NCI-H1436 (cell line): ENCODE measurements around the gene RRAGC.
"Not testable (repeated sequence)": the region's sequence is repeated elsewhere in the genome, so short reads cannot be mapped to it uniquely, and the experiment has no call there.

ENCODE experiments used
- DNase-seq: peaks from one replicate; lab custom pipeline; 2025; lab: John Stamatoyannopoulos, UW

The RRAGC gene

DNA sequence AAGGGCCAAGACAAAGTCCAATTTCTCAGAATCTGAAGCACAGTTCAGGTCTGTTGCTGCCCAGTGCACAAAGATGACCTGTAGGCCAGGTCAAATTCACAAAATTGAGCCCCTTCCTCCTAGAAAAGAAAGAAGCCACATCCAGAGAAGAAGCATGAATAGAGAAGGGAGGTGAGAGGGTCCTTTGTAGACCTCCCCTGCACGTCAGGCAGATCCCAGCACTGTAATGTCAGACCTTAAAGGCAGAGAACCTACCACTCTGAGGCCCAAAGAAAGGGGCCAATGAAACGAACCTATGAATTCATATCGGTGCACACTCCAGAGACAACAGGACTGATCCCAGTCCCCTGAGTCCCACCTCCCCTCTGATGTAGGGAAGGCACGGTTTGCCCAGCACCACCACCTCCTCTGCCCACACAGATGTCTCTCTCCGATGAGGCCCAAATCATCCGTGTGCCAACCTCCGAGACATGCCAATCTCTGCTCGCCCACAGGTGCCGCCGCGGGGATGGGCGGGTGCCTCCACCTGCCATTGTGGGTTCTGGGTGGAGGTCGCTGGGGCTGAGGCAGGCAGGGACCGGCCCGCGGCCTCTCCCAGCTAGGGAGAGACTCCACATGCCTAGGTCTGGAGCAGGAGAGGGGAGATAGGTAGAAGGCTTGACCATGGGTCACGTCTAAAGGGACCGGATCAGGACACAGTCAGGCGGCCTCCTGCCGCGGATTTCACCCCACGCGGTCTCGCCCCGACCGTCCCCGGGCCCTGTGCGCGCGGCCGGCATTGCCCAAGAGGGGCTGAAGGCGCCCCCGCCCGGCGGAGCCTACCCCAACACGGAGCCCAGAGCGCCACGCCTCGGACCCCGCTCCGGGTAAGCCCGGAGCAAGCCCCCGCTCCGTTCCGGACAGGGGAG is 42.1 kb downstream of the RRAGC start:
- no peak for DNase-seq

DNA sequence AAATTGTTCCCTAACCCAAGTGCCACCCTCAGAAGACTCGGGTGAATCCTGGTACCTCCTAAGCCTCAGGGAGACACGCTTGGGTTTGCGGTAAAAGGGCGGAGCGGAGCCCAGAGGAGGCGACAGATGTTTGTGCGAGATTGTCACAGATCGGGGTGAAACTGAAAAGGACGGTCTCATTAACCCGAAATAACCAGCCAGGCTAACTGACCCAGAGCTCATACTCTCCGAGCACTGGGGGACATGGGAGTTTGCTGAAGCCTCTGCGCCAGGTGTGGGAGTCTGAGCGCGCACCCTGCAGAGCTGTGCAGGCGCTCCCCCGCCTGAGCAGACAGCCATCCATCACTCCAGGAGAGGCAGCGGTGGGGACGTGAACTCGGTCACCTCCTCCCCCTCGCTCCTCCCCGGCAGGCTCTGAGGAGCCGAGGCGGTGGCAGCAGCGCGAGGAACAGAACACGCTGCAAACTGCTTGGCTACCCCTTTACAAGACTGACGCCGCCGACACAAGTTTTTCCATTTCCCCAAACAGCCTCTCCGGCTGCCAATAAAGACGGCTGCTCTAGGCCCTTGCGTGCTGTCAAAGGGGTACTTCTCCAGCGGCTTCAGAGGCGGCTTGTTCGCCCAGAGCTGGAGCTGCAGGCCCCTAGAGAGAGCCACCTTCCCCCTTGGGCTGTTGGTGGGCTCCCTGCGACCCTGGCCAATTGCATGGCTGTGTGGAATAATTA is 43.5 kb downstream of the RRAGC start:
- peak; percentile 17 for DNase-seq

DNA sequence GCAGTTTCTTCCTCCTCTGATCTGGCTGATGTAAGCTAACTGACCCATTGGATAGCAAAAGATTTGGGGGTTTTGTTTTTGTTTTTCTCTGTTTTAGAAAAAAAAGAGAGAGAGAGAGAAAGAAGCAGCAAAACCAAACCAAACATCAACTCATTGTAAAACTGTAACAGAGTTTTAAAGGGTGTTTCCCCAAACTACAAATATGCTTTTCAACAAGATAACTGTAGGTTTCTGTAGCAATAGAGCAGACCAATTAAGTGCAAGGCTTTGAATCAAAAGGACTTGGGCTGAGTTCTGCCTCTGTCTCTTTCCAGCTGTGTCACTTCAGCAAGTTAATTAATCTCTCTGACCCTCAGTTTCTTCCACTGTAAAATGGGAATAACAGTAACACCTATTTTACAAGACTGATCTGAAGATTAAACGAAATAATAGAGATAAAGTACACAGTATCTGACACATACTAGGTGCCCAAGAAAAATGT is 44.5 kb downstream of the RRAGC start:
- no peak for DNase-seq

DNA sequence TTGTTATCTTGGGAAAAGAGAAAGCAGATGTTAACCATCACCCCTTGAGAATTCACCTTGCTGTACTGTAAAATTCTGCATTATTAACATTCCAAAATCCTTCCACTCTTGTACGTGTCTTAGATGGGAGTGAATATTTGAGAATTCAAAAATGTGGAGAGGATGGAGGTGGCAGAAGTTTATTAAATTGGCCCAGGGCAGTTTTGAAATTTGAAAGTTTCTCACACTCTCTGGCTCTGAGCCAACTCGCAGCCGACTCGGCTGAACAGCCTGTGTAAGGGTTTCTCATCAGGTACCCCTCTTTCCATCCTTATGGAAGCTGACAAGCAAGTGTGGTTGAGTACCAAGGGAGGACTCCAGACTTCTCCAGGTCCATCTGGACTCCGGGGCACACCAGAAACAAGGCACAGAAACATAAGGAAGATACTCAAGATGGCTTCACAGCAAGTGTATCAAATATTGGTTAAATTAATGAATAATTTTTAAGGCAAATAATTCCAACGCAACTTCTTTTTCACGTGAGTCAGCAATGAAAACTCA is 45.1 kb downstream of the RRAGC start:
- DNase-seq = no peak

DNA sequence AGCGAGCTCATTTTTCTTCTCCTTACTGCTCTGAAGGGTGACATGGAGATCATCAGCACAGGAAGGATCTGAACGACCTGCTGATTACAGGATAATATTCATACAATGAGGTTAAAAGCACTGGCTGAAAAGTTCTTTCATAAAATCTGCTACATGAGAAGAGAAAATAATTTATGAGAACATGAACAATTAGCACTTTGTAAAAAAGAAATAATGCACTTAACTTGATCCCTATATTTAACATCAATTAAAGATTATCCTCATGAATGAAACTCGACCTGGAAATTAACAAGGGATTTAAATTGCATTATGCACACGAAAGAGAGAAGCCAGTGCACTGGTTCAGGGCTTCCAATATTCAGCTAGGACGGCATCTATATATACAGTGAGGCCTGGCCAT is 46.6 kb downstream of the RRAGC start:
- DNase-seq = no peak

DNA sequence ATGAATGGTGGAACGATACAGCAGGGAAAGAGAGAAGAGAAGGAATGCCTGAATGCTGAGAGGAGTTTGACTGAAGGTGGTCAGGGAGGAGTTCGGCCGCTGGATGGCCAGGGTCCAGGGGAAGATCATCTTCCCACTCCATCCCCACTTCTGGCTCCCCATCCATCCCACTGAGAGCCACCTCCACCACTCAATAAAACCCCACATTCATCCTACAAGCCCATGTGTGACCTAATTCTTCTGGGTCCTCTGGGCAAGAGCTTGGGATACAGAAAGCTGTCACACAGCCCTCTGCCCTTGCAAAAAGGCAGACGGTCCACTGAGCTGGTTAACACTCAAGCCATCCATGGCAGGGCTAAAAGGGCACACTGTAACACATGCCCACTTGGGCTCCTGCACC is 48.1 kb downstream of the RRAGC start:
- DNase-seq = not testable (repeated sequence)

DNA sequence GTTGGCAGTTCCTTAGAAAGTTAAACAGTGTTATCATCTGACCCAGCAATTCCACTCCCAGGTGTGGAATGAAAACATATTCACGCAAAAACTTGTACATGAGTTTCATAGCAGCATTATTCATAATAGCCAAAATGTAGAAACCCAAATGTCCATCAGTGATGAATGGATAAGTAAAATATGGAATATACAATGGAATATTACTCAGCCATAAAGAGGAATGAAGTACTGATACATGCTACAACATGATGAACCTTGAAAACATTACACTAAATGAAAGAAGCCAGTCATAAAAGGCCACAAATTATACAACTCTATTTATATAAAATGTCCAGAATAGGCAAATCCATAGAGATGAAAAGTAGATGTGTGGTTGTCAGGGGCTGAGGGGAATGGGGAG is 53.5 kb downstream of the RRAGC start:
- DNase-seq = no peak

DNA sequence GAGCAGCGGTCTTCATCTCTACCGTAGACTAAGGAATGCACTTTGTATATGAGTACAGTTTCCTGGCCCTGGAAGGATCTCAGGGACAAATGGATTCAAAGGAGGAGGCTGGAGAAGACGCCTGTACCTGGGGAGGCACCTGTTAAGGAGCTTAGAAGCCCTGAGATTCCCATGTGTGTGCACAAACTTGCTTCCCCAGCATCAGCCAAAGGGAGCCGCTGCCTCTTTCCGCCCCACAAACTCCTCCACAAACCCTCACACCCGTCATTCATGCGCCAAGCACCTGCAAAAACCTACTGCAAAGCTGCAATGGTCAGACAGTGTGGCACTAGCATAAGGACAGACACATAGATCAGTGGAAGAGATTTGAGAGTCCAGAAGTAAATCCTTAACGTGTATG is 54.5 kb downstream of the RRAGC start:
- DNase-seq = no peak

DNA sequence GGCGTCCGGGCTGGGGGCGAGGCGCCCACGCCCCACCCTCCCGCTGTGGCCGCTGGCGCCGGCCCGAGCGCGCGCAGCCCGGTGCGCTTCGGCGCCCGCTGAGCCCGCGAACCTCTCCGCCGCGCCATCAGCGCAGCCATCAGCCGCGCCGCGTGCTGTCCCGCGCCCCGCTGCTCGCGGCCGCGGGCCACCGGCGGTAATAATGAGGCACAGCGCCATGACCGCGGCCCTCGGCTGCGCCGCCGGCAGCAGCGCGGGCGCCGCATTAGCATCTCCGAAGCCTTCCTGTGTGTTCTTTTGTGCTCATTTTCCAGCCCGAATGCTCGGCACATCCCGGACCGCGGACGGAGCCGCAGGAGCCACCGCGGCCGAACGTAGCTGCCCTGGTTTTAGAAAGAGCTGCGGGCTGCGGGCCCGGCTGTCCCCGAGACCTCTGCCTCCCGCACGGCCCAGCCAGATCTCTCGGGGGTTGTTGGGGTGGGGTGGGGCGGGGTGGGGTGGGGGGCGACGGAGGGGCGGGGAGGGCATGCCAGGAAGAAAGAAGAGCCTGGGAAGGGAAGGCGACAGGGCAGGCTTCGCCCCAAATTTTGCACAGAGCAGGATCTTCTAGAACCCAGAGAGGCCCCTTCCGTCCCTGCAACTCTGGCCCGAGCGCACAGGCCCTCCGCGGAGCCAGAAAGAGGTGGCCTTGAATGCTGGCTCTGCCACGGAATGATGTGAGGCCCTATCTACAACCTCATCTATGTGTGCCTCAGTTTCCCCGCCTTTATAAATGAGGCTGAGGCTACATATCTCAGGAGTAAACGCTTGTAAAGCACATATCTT is 55.3 kb downstream of the RRAGC start:
- no peak for DNase-seq

DNA sequence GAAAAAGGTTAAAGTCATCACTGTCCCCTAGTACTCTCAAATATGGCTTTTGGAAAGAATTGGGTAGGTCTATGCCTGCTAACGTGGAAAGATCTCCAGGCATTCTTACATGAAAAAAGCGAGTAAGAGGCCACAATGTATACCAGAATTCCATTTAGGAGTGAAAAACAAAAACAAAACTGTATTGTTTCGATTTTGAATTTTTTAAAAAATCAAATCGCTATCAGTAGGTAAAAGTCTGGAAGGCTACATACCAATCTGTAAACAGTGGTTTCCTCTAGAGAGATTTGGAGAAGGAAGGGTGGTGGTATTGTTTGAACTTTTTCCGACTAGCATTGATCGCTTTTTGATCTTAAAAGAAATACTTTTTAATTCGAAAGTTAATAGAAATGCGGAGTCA is 55.9 kb downstream of the RRAGC start:
- no peak for DNase-seq

DNA sequence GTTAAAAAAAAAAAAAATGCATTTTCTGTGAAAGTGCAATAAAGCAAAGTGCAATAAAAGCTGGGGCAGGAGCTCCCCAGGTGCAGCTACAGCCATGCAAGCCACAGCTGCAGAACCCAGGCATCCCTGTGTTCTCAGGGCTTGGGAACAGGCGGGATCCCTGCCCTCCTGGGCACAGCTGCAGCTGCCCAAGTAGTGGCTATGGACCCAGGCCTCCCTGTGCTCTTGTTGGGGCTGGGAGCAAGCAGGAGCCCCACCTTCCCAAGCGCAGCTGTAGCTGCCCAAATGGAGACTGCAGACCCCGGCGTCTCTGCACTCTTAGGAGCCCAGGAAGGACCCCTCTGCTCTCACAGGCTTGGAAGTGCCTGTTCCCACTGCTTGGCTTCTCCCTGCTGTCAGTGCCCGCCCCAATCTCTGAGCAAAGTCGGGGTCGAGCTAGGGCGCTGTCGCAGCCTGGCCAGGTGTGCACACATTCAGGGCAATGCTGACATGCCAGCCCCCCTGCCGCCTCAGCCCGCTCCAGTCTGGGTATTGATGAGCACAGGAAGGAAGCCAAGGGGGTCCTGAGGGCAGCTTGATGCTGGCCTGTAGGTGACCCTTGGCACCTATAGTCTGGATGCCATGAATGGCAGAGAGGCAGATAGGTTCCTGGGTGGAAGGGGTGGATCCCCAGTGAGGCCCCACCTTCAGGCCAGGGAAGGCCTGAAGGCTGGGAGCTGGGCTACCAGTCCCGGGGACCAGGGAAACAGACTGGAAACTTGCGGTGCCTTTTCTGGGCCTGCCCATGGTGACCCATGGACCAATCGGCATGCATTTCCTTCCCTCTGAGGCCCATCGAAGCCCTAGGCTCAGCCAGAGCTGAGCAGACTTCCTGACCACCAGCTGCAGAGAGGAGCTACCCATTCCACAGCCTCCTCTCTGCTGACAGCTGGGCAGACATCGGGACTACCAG is 58.6 kb downstream of the RRAGC start:
- no peak for DNase-seq

DNA sequence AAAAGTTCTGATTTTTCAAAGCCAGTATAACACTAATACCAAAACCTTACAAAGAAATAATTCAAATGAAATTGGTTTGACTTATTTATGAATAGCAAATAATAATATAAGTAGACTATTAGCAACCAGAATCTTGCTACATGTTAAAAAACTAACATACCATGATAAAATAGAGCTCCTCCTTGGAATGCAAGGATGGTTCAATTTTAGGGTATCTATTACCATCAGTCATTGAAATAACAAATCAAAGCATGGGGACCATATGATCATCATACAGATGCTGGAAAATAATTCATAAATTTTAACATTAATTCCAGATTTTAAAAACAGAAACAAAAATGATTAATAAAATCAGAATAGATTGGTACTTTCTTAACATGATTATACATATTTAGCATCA is 66.3 kb downstream of the RRAGC start:
- DNase-seq = no peak

DNA sequence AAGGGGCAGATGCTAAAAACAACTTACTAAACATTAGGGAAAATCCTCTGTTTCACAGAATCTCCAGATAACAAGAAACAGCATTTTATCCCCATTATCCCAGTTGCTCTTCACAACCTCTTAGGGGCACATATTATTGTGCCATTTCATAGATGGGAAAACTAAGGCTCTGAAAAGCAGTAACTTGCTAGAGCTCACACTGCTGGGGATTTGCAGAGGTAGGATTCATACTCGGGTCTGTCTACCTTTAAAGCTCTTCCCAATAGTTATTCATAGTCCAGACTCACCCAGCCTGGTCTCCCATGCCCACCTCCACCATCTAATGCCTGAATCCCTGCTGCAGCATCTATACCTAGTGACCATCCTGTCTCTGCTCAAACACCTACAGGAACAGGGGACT is 67.7 kb downstream of the RRAGC start:
- DNase-seq = no peak

DNA sequence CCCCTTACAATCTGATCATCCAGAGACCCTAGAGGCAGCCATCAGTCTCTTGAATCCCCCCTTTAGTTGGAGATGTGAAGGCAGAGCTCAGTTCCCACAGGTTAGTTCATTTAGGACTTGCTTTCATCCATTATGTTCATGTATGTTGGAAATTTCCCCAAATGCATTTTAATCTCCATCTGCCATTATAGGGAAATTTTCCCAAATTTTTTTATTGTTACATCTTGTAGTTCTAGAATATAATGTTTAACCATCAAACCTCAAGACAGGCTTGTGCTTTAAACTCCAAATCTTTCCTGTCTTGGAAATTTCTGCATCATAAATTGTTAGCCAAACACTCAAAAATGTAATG is 68.4 kb downstream of the RRAGC start:
- no peak for DNase-seq

DNA sequence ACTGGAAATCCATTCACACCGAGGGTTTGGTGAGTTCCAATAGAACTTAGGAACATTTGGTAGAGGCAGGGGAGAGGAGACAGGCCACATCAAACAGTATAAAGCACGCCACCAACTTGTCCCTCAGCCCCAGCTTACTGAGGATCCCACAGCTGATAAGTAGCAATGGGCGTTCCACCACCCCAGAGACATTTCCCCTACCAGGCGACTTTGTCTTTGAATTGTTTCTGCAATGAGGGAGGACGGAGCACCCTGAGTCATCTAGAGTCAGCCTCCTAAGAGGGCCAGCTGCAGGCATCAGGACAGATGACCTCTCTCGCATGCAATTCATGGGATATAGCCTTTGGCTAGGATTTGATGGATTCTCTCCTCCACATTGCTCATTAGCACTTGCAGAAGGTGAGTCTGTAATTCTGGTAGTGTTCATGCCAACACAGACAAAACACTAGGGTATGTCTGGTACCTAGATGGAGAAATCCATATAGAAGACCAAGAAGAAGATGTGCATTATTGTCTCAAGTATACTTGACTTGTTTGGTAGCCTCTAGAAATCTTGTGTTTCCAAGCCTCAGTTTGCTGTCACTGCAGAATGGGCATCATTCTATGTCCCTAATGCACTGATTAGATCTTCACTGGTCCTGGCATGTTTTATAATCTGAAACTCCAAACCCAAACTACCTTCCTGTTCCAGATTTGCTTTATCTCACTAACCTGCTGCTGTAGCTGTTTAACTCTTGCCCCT is 69.0 kb downstream of the RRAGC start:
- DNase-seq = no peak

DNA sequence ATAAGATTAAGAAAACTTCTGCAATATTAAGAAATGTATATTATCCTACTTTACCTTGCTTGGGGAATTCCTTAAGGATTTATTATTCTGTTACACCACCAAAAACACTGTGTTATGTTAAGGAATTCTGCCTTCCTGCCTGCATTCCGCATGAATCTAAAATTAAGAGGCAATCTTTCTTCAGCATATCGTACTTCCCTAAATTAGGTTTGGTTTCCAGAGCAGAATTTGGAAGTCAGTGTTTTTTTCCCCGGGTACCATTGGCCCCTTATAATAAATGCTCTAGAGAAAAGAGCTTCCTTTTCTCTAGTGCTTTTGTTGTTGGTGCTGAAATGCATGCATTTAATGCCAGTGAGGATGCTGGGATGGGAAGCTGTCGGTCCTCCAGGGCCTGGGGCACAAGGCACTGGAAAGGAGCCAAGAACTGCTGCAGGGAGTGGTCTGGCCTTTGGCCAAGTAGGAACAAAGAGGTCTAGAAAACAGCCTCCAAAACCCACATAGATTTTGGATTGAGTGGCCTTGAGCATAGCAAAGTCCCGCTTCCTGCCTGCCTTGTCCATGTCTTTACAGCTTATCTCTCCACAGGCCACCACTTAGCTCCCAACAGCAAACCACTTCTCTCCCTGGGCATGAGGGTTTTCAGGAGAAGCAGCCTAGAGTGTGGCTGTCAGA is 69.9 kb downstream of the RRAGC start:
- DNase-seq = no peak

DNA sequence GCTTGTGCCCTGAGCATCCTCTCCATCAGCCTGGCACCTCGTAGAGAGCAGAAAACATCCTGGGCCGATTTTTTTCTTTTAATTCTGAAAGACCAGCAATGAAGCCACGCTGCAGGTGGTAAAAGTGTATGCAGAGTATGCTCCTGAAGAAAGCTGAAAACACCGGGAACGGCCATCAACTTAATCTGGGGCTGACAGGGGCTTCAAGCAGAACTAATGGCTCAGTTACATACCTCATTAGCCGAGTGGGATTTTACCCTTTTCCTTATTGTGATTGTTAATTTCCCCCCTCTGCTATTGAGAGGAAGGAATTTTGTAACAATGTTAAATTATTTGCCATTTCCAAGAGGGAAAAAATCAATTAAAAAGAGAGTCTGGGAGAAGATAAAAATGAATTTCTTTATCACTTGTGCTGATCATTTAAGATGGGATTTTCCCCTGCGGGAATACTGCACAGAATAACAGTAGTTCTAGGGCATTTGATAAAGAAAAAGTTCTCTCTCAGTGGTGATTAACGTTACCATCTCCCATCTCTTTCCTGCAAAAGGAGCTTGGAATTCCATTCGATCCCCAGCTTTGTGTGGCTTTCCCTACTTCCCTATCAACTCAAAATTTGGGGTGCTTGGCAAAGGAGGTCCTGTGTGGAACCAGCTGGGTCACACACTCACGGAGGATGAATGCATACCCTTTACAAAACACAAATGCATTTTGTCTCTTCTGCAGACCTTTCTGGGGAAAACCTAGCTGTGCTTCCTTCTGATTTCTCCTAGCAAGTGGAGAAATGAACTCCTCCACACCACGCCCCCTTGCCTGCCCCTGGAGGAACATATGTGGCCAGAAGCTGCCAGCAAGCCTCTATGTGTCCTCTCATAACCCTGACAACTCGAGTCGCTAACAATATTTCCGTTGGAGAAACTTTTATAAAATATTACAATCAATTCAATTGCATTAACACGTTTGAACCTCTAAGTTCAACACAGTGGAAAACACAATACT is 70.9 kb downstream of the RRAGC start:
- DNase-seq = no peak
